ENCODE data around the gene TOMM22. TPM values are rescaled to one million over a fixed set of nuclear protein-coding genes. Genes with fewer than 3 reads are reported as not detected.
A peak's percentile ranks its signal among the peaks of the same experiment; 100 is the strongest.
"Not testable (repeated sequence)": the region's sequence is repeated elsewhere in the genome, so short reads cannot be mapped to it uniquely, and the experiment has no call there.

The TOMM22 gene
- total RNA-seq (ENCODE audit: low replicate concordance) = 80.8 and 91.6 TPM in 2 replicates
- long read RNA-seq, transcript TOMM22-201 (4 exons, 2,040 nt) = major isoform, 246 of 254 reads
- long read RNA-seq, partial matches to known transcripts = 0 of 254 reads
- long read RNA-seq, other reads (novel, unspliced or antisense) = 4 of 254 reads

DNA sequence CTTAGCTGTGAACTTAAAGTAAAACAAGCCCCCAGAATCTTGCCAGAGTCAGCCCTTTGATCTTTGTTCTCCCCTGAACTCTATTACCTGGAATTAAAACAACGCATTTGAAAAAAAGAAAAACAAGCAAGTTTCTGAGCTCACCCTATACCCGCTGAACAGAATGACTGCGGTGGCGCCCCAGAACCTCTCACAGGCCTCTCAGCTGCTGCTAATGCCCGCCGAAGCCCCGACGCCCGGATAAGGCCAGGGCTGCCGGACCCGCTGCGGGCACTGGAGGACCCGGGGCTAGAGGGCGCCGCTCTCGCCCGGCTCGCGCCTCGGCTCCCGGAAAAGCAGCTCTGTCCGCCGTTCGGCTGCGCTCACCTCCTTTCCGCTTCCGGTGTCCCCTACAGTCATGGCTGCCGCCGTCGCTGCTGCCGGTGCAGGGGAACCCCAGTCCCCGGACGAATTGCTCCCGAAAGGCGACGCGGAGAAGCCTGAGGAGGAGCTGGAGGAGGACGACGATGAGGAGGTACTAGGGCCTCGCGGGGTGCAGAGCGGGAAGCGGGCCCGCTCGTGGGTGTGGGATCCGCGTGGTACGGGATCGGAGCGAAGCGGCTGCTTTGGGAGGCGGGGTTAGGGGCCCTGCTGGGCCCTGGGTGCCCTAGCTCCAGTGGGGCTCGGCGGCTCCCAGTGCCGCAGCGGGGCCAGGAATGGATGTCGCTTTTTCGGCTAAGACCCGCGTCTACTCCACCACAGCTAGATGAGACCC is at the start of gene TOMM22:
Gene TOMM22, plus strand, starts transcription at position 376 of the 754 bp plus-strand sequence. Its CDS starts 22 bp downstream, at position 398.
- Mint-ChIP-seq H3K27me3 (no peaks in the 10 kb centered on the region), H3K4me3 (peak within 1 kb of the TSS; percentile 99), H3K27ac (peak within 1 kb of the TSS; percentile 94), H3K36me3 (peaks cover 26% of the 10 kb centered on the region), H3K4me1 (ENCODE audit: unreplicated experiment) (peaks cover 9% of the 10 kb centered on the region), H3K9me3 (no peaks in the 10 kb centered on the region)
- peak; percentile 89 for DNase-seq (ENCODE audit: extremely low spot score, unreplicated experiment)
- TF ChIP-seq, protein P1, sequence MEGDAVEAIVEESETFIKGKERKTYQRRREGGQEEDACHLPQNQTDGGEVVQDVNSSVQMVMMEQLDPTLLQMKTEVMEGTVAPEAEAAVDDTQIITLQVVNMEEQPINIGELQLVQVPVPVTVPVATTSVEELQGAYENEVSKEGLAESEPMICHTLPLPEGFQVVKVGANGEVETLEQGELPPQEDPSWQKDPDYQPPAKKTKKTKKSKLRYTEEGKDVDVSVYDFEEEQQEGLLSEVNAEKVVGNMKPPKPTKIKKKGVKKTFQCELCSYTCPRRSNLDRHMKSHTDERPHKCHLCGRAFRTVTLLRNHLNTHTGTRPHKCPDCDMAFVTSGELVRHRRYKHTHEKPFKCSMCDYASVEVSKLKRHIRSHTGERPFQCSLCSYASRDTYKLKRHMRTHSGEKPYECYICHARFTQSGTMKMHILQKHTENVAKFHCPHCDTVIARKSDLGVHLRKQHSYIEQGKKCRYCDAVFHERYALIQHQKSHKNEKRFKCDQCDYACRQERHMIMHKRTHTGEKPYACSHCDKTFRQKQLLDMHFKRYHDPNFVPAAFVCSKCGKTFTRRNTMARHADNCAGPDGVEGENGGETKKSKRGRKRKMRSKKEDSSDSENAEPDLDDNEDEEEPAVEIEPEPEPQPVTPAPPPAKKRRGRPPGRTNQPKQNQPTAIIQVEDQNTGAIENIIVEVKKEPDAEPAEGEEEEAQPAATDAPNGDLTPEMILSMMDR (conservative IDR thresholded peaks at IDR 0.05) = peak; percentile 55

DNA sequence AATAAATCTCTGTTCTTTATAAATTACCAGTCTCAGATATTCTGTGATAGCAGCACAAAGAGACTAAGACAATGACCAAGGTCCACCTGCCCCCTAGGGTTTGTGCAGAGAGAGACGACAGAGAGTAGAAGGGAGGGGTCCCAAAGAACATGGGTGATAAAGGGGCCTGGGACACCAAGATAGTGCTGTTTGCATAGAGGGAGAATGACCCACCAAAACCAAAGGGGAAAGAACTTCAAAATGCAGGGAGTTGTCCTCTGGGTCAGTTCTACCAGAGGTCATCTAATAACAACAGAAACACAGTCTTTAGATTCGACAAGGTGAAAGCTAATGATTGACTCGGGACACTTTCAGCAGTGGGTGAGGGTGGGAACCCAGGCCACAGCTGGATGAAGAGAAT is 49.2 kb upstream of the TOMM22 start:
- TF ChIP-seq, protein P1 (conservative IDR thresholded peaks at IDR 0.05) = no peak
- H3K4me1 Mint-ChIP-seq (ENCODE audit: unreplicated experiment) = no peaks in the 10 kb centered on the region
- H3K4me3 Mint-ChIP-seq = no peak overlapping the region
- no peak for DNase-seq (ENCODE audit: extremely low spot score, unreplicated experiment)
- peaks cover 23% of the 10 kb centered on the region for H3K36me3 Mint-ChIP-seq
- no peaks in the 10 kb centered on the region for H3K27me3 Mint-ChIP-seq
- no peaks in the 10 kb centered on the region for H3K9me3 Mint-ChIP-seq
- H3K27ac Mint-ChIP-seq = no peak overlapping the region

DNA sequence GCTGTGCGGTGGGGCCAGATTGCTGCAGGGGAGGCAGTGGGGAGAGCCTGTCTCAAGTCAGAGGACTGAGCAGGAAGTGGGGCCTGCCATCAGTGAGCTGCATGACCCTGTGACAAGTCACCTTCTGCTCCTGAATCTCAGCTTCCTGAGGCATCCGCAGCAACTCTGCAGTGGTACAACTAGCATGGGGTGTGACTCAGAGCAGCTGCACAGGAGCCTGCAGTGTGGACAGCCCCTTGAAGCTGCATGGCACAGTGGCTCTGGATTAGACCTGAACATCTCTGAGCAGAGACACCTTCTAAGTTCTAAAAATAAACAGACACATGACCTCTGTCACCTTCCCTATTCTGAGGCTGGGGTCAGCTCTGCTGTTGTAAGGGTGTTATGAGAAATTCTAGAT is 43.5 kb upstream of the TOMM22 start:
- TF ChIP-seq, protein P1 (conservative IDR thresholded peaks at IDR 0.05) = no peak
- Mint-ChIP-seq H3K9me3 (no peaks in the 10 kb centered on the region), H3K27me3 (no peaks in the 10 kb centered on the region), H3K27ac (no peak overlapping the region), H3K36me3 (peaks cover 26% of the 10 kb centered on the region), H3K4me3 (no peak overlapping the region), H3K4me1 (ENCODE audit: unreplicated experiment) (no peaks in the 10 kb centered on the region)
- DNase-seq (ENCODE audit: extremely low spot score, unreplicated experiment) = no peak

DNA sequence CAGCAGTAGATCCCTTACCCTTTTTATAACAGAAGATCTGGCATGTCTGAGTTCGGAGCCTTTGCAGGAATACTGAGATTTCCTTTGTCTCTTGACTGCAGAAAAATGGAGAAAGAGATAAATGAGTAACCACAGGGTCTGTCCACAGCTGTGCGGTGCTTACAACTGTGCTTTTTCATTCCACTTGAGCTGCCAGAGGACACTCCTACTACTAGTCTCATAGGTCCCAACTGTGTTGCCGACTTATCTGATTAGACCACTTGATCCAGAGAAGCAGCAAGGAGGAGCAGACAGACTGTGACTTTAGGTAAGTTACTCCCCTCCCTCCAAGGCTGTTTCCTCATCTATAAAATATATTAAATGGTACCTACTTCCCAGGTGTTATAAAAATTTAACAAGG is 43.0 kb upstream of the TOMM22 start:
- Mint-ChIP-seq H3K27ac (no peak overlapping the region), H3K9me3 (no peaks in the 10 kb centered on the region), H3K36me3 (peaks cover 30% of the 10 kb centered on the region), H3K4me3 (no peak overlapping the region), H3K27me3 (no peaks in the 10 kb centered on the region), H3K4me1 (ENCODE audit: unreplicated experiment) (no peaks in the 10 kb centered on the region)
- DNase-seq (ENCODE audit: extremely low spot score, unreplicated experiment) = no peak
- TF ChIP-seq, protein P1 (conservative IDR thresholded peaks at IDR 0.05) = no peak

DNA sequence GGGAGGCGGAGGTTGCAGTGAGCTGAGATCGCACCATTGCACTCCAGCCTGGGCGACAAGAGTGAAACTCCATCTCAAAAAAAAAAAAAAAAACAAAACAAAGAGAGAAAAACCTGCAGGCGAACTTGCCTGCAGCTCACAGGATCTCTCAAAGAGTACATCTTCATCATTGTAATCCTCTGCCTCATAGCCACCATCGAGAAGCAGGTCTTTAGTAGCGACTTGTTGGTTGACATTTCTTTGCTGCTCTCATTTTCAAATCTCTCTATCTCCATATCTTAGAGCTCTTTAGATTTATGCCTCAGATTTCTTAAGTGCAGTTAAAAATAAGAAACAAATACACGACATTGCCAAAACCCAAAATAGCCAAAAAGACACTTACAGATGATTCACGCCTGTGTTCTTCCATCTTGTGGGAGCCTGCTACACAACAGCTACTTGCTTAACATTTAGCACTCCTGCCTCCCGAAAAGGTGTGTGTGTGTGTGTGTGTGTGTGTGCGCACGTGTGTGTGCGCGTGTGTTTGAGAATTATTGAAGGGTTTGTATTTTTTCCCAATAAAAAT is 40.2 kb upstream of the TOMM22 start:
- Mint-ChIP-seq H3K9me3 (no peaks in the 10 kb centered on the region), H3K4me3 (no peak overlapping the region), H3K36me3 (peaks cover 21% of the 10 kb centered on the region), H3K27ac (no peak overlapping the region), H3K4me1 (ENCODE audit: unreplicated experiment) (no peaks in the 10 kb centered on the region), H3K27me3 (no peaks in the 10 kb centered on the region)
- TF ChIP-seq, protein P1 (conservative IDR thresholded peaks at IDR 0.05) = no peak
- no peak for DNase-seq (ENCODE audit: extremely low spot score, unreplicated experiment)

DNA sequence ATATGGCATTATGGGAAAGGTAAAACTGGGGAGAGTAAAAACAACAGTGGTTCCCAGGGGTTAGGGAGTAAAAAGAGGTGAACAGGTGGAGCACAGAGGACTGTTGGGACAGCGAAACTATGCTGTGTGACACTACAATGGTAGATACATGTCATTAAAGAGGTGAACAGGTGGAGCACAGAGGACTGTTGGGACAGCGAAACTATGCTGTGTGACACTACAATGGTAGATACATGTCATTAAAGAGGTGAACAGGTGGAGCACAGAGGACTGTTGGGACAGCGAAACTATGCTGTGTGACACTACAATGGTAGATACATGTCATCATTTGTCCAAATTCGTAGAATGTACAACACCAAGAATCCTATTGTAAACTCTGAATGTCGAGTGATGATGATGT is 37.5 kb upstream of the TOMM22 start:
- not testable (repeated sequence) for H3K4me1 Mint-ChIP-seq (ENCODE audit: unreplicated experiment); H3K4me3 Mint-ChIP-seq; H3K9me3 Mint-ChIP-seq; H3K27me3 Mint-ChIP-seq; H3K27ac Mint-ChIP-seq; DNase-seq (ENCODE audit: extremely low spot score, unreplicated experiment)
- H3K36me3 Mint-ChIP-seq = peaks cover 32% of the 10 kb centered on the region

Measured in type B pancreatic cell (in vitro differentiated cells).